Activated effector memory CD4-positive, alpha-beta T cell treated with anti-CD3 and anti-CD28 coated beads, Interleukin-2, amount 50 U/mL, for 16 hours (primary cell): ENCODE data around the gene MAGI2.

ENCODE experiments used
- DNase-seq: peaks from one replicate; pipeline ENCODE4 v3.0.0-alpha.2; 2020

The MAGI2 gene

DNA sequence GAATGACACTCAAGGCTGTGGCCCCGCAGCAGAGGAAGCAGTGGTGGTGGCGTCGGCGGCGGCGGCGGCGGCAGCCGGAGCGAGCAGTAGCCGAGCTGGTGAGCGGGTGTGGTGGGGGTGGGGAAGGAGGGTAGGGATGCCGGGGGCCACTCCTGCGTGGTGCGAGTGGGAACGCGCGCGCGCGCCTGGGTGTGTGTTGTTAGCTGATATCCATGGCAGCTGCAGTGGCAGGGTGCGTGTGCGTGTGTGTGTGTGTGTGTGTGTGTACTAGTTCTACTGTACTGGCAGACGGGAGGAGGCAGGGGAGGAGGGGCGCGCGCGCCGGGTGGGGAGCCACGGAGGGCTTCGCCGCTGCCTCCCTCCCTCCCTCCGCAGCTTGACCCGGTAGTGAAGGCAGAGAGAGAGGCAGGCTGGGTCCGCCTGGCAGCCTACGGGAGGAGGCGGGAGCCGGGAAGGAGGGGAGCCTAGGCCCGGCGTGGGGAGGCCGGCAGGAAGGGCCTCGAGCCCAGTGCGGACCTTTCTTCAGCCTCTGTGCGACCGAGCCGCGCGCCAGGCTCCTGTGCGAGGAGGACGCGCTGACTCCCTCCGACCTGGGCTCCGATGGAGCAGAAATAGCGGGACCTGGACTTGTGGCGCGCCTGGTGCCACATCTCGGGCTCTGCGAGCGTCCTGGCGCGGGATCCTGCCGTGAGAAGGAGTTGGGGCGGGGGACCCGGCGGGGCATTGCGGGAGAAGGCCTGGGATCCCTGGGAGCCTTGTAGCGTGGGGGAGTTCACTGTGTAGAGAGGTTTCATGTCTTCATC is at the start of gene MAGI2:
Gene MAGI2 (minus strand): TSS at position 110 of the 803 bp plus-strand sequence. CDS start 347 bp downstream, outside the sequence.
- peak; percentile 58 for DNase-seq

DNA sequence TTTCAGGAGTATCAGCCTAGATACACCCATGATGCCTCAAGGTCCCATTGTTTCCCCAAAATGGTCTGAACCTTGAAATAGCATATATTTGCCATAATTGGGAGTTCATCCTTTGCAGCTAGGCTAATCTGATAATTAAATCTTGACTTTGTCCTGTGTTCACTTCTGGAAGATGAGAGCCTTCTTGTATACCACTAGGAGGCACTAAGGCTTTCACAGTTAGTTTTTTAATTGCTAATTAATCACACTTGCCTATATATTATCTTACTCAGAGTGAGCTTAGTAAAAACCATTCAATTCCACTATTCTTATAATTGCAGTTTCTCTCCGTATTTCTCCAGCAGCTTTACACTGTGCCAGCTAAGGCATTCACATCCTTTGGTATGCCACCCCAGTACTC is 48.7 kb upstream of the MAGI2 start:
- no peak for DNase-seq

- no peak for DNase-seq
Measured at GRCh38 chr7:79500759-79501158, 47.3 kb upstream of the MAGI2 start.

DNA sequence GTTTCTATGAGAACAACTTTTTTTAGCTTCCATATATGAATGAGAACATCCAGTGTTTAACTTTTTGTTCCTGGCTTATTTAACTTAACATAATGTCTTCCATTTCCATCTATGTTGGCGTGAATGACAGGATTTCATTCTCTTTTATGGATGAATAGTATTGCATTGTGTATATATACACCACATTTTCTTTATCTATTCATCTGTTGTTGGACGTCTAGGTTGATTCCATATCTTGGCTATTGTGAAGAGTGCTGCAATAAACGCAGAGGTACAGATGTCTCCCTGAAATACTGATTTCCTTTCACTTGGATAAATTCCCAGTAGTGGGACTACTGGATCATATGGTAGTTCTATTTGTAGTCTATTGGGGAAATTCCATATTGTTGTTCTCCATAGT is 44.3 kb upstream of the MAGI2 start:
- no peak for DNase-seq

DNA sequence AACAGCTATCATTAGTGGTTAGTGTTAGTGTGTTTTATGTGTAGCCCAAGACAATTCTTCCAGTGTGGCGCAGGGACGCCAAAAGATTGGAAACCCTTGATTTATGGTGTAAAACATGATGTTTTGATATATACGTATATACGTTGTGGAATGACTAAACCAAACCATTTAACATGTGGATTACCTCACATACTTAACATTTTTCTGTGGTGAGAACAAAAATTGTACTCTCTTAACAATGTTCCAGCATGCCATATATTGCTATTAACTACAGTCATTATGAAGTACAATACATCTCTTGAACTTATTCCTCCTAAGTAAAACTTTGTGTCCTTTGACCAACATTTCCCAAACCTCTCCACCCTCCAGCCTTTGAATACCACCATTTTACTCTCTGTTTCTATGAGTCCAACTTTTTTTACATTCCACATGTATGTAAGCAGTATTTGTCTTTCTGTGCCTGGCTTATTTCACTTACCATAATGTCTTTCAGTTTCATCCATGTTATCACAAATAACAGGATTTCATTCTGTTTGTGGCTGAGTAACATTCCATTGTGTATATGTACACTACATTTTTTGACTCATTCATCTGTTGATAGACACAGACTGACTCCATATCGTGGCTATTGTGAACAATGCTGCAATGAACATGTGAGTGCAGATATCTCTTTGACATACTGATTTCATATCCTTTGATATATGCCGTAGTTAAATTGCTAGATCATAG is 42.2 kb upstream of the MAGI2 start:
- no peak for DNase-seq

DNA sequence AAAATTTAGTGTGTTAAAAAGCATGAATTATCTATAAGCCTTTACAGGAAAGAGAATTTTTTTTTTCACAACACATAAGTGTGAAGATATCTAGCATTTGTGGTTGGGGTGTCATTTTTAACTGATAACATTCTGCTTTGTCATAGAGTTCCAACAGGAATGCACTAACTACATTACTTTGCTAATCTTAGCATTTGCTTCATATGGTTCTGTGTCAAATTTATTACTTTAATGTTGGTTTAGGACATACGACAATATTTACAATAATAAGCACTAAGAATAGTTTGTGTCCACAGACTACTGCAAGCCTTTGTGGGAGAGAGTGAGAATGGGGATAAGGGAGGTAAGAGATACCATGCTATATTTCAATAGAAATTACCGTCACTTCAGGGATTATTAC is 40.6 kb upstream of the MAGI2 start:
- DNase-seq, result no peak

GRCh38 chr7:79489371-79489770 is 35.9 kb upstream of the MAGI2 start:
- no peak for DNase-seq

- no peak for DNase-seq
Measured at GRCh38 chr7:79478386-79478785, 24.9 kb upstream of the MAGI2 start.

DNA sequence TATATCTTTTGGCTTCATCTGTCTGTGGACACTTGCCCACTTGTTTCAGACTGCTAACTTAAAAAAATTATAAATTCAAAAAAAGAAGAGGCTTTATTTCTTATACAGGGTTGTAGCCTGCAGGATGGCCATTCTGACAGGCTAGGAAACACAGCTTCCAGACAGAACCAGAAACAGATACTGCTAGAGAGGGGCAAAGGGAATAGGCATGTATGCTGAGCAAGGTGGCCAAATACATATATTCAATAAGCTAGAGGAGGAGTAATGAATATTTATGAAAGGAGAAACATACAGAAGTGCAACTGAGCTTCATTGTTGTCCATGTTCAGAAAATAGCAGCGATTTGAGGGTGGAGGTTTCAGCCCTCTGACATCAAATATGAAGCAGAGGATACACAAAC is 22.0 kb upstream of the MAGI2 start:
- no peak for DNase-seq

- DNase-seq, result no peak
Measured at GRCh38 chr7:79471699-79472098, 18.2 kb upstream of the MAGI2 start.

- DNase-seq, result no peak
Measured at GRCh38 chr7:79471283-79471682, 17.8 kb upstream of the MAGI2 start.

DNA sequence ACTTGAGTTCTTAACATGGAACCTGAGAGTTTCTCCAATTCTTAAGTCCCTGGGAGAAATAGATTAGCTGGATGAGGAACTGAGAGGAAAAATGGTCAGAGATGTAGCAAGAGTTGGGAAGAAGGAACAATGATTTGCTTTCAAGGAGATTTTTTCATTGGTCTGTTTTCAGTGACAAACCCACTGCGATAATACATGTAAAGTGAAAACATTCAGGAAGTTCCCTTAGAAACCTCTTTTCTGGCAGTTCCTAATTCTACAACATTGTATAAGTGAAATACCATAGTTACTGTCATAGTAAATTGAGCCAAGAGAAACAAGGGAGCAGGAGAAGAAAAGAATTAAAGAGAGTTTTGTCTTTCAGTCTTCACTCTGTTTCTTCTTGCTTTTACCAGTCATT is 12.1 kb upstream of the MAGI2 start:
- no peak for DNase-seq

- DNase-seq, result no peak
Measured at GRCh38 chr7:79464051-79464450, 10.6 kb upstream of the MAGI2 start.

DNA sequence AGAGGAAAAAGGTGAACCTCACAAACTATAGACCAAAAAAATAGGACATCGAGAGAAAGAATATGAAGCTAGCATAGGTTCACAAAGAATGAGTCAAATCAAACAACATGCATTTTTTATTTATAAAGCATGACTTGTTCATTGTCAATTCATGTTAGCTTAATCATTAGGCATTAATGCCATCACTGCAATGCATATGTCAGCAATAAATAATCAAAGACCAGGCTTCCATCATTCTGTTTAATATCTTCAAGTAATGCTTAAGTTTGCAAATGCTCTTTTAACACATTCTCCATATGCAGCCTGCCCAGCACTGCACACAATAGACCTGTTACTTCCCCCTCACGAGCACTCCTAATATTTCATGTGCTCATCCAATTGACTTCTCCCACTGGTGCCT is 8.9 kb upstream of the MAGI2 start:
- no peak for DNase-seq

DNA sequence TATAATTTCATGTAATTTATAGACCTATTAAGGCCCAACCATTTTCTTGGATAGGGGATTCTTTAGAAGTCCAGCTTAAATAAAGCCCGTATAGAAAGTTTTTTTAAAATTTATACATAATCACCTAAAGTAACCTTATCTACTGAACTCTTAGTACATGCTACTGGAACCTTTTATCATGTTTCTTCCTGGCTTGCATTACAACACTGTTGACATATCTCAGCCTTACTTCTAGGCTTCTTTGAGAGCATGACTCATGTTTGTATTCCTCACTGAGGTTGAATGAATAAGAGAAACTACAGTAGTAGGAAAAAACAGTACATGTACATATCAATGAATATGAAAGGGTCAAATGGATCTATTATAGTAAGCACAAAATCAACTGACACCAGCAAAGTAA is 8.2 kb upstream of the MAGI2 start:
- no peak for DNase-seq

GRCh38 chr7:79459381-79459780 is 5.9 kb upstream of the MAGI2 start:
- no peak for DNase-seq

GRCh38 chr7:79458796-79459195 is 5.3 kb upstream of the MAGI2 start:
- DNase-seq, result no peak

DNA sequence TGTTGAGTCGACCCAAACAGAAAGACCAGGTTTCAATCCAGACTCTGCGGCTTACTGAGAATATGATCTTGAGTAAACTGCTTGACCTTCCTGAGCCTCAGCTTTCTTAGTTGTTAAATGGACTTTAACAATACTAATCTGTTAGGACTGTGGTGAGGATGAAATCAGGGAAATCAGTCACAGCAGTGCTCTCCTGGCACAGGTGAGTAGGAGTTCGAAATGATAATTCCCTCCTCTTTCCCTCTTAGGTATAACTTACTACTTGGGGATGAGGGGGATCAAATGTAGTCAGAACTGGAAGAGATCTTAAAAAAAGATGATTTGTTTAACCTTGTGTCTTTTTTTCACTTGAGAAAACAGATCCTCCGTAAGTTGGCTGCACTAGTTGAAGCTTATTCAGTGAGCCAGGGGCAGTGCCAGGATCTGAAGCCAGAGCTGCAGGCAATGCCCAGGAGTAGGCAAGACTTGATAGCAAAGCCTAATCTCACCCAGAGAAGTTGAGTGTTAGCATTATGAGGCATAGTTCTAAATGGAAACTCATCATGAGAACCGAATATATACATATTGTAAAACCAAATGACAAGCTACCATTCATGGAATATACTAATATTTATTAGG is 1.8 kb upstream of the MAGI2 start:
- DNase-seq, result no peak

DNA sequence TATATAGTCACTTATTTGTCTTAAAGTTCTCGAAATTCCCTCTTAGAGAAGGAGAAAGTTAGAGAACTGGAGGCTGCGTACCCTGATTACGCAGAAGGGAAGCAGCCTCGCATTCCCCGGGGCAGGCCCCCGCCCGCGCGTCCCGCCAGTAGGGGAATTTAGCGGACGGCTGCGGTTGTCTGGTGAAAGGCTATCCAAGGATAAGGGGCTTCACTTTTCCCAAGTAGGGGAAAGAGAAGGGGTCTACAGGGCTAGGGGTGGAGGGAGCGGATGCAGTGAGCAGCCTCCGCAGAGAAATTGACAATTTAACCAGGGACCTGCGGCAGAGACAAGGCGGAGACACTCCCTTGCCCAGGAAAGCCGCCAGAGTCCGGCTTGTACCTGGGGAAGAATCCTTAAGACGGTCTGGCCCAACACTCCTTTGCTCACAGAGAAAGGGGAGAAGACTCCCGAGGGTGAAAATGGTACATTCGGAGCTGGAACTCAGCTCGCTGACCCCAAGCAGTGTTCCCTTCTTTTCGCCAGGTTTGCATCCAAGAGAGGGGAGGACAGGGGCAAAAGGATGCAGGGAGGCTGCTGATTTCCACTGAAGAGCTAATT is 994 bp upstream of the MAGI2 start:
- DNase-seq, result no peak

DNA sequence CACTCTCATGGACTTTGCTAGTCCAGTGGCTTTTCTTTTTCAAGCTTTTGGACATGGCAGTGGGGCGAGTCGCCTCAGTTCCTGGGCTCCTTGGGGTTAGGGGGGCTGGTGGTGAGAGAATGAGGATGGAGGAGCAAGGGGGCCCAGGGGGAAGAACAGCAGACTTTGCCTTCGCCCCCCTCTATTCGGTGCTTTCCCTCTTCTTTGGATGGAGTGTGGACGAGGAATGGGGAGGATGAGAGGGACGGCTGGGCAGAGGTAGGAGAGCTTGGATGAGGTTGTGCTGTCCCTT is 255 bp downstream of the MAGI2 start:
- DNase-seq, result no peak

DNA sequence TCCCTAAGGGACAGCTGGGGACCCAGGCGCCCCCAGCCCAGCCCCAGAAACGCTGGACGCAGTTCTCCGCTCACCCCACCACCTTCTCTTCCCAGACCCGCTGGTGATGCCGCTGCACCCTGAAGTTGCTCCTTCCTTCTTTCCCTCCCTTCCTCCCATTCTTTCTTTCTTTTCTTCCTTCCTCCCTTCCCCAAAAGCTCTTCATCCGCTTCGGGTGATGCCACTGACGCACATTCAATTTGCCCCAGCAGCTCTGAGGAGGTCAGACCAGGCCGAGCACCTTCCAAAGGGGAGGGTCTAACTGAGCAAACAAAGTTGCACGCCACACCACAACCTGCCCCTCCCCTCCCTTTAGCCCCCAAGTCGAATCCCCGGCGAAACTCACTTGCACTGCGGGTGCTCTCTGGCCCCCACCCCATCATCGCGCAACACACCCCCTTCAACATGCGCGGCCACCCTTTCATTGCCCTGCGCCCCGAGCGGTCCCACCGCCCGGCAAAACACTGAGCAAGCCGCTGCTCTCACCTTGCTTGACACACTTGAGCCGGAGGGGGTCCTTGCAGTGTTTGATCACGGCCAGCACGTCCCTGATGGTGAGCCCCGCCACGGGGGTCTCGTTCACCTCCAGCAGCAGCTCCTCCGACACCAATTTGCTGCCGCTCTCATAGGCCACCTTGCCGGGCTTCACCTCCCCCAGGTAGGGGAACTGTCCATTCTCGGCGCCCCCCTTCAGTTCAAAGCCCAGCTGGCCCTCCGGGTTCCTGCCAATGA is 787 bp downstream of the MAGI2 start:
- no peak for DNase-seq

DNA sequence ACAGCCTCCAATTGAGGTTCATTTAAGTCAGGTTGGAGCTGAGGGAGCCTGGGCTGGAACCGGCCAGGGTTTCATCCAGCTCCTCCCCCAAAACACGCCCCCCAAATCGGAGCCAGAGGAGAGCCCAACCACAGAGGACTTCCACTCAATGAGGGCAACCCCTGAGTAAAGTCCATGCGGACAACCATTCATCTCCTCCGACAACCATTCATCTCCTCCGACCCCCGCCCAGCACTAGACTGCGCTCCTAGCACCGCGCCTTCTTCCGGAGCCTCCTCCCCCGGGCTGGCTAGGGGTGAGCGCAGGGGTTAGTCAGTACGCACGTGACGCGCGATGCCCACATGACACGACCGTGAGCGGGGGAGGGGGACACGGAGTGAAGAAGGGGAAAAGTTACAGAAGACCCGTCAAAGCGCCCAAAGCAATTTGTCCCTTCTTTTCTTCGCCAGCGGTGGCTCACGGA is 1.4 kb downstream of the MAGI2 start:
- no peak for DNase-seq

DNA sequence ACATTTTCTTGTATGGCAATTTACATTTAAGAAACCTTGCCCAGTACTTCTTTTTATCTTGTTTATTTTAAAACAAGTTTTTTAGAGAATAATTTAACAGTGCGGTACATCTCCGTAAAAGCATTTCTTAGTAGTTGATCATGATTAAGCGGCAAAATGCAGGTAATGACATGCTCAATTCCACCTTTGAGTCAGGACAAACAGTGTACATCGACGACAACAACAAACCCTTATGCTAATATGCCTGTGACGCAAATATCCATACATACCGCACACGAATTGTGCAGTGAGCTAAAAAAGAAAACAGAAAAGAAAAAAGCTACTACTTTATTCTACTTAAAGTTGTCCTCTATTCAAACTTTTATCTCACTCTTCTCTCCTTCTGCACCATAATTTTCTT is 1.9 kb downstream of the MAGI2 start:
- DNase-seq, result no peak
